Middle frontal gyrus (tissue), 1 donor: ENCODE measurements around the gene GRM8.

Experiments
- DNase-seq: peaks from one replicate; pipeline ENCODE4 v3.0.0-alpha.2; 2015; ENCODE audit warnings: low spot score; ENCODE audit errors: extremely low spot score

Gene GRM8

GRCh38 chr7:126820925-126821324 is 431.8 kb downstream of the GRM8 start:
- no peak for DNase-seq

GRCh38 chr7:126819197-126819484 is 433.6 kb downstream of the GRM8 start:
- DNase-seq: no peak

- no peak for DNase-seq
These were observed 434.1 kb downstream of the GRM8 start for GRCh38 chr7:126818393-126819196.

GRCh38 chr7:126809188-126809587 is 443.6 kb downstream of the GRM8 start:
- no peak for DNase-seq

DNA sequence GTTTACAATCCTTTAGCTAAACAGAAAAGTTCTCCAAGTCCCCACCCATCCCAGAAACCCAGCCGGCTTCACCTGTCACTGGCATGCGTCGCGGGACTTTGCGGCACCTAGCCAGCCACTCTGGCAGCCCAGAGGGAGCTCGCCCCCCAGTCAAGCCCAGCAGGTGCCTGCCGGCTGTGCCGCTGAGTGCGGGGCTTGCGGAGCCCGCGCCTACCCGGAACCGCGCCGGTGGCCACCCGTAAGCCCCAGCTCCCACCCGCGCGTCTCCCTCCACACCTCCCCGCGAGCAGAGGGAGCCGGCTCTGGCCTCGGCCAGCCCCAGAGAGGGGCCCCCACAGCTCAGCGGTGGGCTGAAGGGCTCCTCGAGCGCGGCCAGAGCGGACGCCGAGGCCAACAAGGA is 446.1 kb downstream of the GRM8 start:
- no peak for DNase-seq

DNA sequence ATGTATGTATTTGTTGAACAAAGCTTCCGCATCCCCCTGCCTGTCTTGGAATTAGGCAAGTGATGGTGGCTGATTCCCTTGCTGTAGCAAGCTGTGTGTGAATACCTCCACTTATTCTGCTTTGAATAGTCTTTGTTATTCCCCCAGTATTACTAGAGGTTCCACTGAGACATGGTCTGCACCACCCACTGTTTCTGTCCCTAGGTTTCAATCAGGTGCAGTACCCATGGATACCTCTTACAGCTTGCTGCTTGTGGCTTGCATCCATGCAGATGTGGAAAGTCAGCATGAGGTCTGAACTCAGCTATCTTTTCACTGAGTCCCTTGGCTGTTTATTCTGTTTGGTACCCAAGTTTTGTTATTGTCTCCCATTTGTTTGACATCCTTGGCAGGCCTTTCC is 447.4 kb downstream of the GRM8 start:
- no peak for DNase-seq

DNA sequence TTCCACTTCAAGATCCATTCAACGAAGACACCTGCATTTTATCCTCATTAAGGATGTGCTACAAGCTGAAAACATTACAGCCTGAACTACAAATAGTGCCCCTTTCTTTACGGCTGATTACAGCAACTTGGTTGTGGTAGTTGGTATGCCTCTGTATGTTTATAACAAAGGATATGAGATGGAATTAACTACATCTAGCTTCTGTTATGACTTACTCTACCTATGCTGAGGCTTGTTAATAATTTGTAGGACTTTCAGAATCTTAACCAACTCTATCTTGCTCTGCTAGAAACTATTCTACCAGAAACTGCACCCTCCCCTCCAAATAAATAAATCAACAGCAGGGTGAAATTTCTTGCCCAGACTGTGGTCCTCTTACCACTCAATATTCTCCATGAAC is 448.1 kb downstream of the GRM8 start:
- no peak for DNase-seq

DNA sequence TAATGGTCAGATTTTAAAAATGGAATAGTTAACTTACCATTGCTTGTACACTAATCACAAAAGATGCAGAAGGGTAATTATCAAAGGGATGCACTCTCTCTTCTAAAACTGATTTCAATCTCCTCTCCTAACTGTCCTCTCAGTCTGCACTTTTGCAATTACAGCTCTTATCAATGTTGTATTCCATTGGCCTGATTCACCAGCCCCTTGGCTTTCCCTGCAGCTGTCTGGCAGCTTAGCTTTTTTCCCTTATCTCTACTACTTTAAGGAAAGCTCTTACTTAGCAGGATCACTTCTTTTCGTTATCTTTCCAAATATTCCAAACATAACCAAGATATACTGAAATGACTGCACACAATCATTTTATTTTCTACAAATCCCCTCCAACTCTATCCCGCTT is 448.8 kb downstream of the GRM8 start:
- no peak for DNase-seq

DNA sequence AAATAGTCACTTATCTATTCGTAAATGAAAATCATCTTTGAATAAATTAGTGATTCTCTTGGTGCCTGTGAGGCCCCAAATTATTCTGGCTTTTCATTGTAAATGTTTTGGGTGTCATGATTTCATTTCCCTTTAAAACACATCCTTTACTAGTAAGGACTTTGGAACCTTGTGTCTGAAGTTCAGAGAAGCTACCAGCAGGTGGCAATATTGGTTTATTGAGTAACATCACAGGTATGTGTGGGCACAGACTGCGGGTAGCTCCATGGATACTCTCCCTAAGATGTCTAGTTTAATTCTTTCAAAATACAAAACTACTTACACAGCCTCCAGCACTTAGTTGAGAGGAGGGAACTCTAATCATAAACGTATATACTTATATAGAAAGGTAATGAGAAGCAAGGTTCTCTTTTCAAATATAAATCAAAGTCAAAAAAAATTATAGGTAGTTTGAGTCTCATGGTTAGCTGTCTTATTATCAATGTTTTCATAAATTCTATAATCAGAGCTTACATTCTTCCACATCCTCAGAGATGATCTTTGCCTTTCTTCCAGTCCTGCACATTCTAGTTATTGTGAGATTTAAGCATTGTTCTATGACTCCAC is 449.6 kb downstream of the GRM8 start:
- DNase-seq: no peak

GRCh38 chr7:126801733-126802132 is 451.0 kb downstream of the GRM8 start:
- no peak for DNase-seq

- no peak for DNase-seq
These were observed 453.2 kb downstream of the GRM8 start for GRCh38 chr7:126799541-126799940.

GRCh38 chr7:126792521-126792920 is 460.2 kb downstream of the GRM8 start:
- no peak for DNase-seq

DNA sequence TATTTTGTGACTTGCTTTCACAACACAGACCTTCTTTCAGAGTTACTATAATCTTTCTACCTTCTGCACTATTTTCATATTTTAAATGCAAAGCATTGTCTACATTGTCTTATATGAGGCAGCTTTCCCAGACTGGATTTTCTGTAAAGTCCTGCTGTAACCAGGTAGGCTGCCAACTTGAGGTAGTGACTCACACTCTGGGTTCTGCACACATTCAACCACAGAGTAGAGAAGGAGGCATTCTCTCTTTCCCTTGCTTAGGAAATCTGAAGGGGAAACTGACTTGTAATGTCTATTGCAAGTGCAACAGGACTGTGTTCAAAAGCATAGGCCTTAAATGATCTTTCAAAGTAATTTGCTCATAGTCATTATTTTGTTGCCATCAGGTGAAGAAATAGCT is 461.4 kb downstream of the GRM8 start:
- DNase-seq: no peak

- DNase-seq: no peak
These were observed 462.0 kb downstream of the GRM8 start for GRCh38 chr7:126790763-126791162.

DNA sequence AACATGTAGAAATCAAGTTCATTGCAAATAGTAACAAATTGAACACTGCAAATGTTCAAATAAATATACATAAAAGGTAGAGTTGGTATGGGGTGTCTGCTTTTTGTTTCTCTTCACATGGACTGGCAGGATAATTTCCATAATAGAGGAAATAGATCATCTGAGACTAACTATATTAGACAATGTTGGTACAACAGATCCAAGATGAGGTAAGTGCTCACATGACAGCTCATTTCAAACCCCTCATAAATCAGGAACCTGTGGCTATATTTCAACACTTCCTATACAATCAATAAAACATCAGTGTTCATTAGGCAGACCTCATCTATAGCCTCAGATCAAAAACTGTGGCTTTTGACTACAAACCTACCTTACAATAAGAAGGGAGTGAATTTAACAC is 469.1 kb downstream of the GRM8 start:
- DNase-seq: no peak

DNA sequence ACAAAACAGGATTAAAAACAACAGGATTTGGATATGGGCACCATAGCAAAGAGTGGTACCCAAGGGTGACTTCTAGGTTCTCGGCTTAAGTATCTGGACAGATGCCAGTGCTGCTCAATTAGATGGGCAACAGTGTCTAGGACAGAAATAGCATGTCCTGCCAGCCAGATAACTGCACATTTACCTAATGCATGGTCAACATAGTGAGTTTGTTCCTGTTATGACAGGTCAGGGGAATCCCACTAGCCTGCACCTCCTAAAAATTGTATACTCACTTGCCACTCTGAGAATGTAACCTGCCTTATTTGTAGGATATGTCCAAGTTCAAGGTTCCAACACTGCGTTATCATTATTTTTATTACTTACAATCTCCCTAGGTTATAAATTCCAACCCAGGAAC is 471.7 kb downstream of the GRM8 start:
- no peak for DNase-seq

GRCh38 chr7:126778101-126778500 is 474.6 kb downstream of the GRM8 start:
- no peak for DNase-seq

- no peak for DNase-seq
These were observed 476.2 kb downstream of the GRM8 start for GRCh38 chr7:126776498-126776897.

GRCh38 chr7:126774077-126774476 is 478.7 kb downstream of the GRM8 start:
- DNase-seq: no peak

GRCh38 chr7:126768836-126769235 is 483.9 kb downstream of the GRM8 start:
- DNase-seq: no peak

- DNase-seq: no peak
These were observed 491.7 kb downstream of the GRM8 start for GRCh38 chr7:126760914-126761577.

GRCh38 chr7:126755381-126755780 is 497.4 kb downstream of the GRM8 start:
- no peak for DNase-seq
